RWPE1 (cell line): Measurements from ENCODE around the gene SH3YL1.

Source experiments
- CTCF ChIA-PET: fragments of 350-600 bp; sonication (Branson Sonifier 250); formaldehyde crosslinking; extraction: SDS; loops from one replicate; lab custom pipeline; 2021; lab: Yijun Ruan, JAX
- POLR2A ChIA-PET: fragments of 400-600 bp; formaldehyde crosslinking; extraction: SDS; loops from one replicate; lab custom pipeline; 2020; ENCODE audit warnings: antibody characterized with exemption; ENCODE audit not compliant: low non-redundant PET; lab: Yijun Ruan, JAX
- DNase-seq: peaks from one replicate; pipeline ENCODE4 v3.0.0; 2012; ENCODE audit warnings: low spot score
- H3K27ac ChIP-seq: fragments of 450-650 bp; 2 replicates; pipeline ENCODE4 v1.5.1; 2017
- TF ChIP-seq, protein P1 (sequence below): fragments of 450-650 bp; conservative IDR thresholded peaks from 2 replicates; pipeline ENCODE4 v1.5.1; 2017; ENCODE audit warnings: low read depth, mild to moderate bottlenecking

Gene SH3YL1

DNA sequence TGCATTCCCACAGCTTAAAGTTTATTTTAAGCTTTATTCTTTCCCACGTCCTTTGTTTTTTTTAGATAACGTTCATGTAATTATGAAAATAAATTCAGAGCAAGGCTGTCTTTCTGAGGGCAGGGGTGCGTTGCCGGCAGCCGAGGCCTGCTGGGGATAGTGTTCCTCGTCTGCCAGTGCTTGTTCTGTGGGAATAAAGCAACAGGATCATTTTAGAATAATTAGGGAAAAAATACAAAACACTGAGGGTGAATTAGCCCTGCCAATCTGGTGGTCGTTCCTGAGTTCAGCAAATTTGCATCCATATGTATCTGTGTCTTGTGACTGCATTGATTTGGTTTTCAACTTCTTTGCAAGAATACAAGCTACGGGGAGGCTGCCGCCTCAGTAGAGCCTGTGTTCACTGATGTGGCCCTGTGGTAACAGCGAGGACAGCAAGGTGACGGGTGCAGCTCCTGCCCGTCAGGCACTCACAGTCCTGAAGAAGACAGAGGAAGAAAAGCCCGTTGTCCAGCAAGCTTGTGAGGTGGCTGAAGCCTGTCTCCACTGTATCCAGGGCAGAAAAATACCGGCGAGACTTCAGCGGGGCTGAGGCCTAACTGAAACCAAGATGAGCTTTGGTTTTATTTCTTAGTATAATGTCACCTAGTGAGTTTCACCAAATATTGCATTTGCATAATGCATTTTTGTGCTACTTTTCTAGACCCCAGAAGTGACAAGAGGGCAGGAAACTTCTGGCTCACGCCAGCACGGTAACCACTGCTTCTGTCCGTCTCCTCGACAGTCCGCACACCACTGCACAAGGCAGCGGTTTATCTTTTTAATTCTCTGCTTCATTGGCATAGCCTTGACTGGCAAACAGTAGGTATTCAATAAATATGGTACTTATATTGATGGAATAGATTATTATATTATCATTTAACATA is 64.5 kb downstream of the SH3YL1 start:
- POLR2A ChIA-PET = interaction anchor here (0.5 kb wide), 1 partner anchor 16 kb away, joined by 3 read pairs; no protein-coding TSS in a partner anchor
- no peak overlapping the region for H3K27ac ChIP-seq
- CTCF ChIA-PET = interaction anchor here (0.7 kb wide), 1 partner anchor 465 kb away, joined by 3 read pairs; no protein-coding TSS in a partner anchor
- TF ChIP-seq, protein P1, sequence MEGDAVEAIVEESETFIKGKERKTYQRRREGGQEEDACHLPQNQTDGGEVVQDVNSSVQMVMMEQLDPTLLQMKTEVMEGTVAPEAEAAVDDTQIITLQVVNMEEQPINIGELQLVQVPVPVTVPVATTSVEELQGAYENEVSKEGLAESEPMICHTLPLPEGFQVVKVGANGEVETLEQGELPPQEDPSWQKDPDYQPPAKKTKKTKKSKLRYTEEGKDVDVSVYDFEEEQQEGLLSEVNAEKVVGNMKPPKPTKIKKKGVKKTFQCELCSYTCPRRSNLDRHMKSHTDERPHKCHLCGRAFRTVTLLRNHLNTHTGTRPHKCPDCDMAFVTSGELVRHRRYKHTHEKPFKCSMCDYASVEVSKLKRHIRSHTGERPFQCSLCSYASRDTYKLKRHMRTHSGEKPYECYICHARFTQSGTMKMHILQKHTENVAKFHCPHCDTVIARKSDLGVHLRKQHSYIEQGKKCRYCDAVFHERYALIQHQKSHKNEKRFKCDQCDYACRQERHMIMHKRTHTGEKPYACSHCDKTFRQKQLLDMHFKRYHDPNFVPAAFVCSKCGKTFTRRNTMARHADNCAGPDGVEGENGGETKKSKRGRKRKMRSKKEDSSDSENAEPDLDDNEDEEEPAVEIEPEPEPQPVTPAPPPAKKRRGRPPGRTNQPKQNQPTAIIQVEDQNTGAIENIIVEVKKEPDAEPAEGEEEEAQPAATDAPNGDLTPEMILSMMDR = no peak
- DNase-seq = no peak

DNA sequence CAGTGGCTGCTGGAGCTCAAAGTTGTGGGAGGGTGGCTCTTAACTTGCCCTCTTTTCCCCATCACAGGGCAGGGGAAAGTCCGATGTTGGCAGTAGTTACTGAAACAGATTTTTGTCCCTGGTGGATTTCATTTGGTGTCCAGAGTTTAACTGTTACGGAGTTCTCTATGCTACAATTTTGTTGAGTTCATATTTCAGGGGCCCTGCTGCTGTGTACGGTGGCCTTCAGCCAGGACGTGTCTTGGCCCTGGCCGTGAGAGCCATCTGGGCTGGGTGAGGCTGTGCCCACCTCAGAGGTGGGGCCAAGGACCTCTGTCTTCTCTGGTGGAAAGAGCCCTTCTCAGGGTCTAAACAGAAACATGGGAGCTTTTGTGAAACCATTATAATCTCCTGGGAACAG is 67.4 kb downstream of the SH3YL1 start:
- ChIA-PET POLR2A (no interaction called here), CTCF (no interaction called here)

GRCh38 chr2:195932-196331 is 67.9 kb downstream of the SH3YL1 start:
- ChIA-PET CTCF (no interaction called here), POLR2A (no interaction called here)
- no peak for DNase-seq
- TF ChIP-seq, protein P1 = no peak
- H3K27ac ChIP-seq = no peak overlapping the region

More for the DNA sequence above, 67.4 kb downstream of the SH3YL1 start:
- DNase-seq = no peak
- TF ChIP-seq, protein P1 = no peak
- H3K27ac ChIP-seq = no peak overlapping the region

DNA sequence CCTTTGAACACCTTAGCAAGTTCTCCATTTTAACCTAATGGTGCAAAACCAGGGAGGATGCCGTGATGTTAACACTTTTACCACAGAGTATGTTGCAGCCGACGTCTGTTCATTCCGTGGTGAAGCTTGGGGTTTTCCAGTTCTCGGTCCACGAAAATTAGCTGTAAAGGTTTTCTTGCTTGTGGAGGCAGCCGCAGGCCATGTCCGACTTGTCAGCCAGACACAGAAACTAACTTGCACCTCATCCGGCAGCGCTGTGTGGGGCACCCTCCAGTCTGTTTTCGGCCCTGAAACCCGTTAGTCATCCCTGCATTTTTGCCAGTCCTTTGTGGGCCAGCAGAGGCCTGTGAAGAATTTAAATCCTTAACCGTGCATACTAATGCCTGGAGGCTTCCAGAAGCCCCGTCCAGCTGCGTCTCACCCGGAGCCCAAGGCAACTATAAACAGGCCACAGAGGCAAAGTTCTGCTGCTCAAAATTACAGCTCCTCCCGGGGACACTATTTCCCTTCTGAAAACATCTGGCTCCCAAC is 70.6 kb downstream of the SH3YL1 start:
- peak; percentile 37 for DNase-seq
- H3K27ac ChIP-seq = no peak overlapping the region
- TF ChIP-seq, protein P1 = no peak
- POLR2A ChIA-PET = no interaction called here
- CTCF ChIA-PET = no interaction called here

DNA sequence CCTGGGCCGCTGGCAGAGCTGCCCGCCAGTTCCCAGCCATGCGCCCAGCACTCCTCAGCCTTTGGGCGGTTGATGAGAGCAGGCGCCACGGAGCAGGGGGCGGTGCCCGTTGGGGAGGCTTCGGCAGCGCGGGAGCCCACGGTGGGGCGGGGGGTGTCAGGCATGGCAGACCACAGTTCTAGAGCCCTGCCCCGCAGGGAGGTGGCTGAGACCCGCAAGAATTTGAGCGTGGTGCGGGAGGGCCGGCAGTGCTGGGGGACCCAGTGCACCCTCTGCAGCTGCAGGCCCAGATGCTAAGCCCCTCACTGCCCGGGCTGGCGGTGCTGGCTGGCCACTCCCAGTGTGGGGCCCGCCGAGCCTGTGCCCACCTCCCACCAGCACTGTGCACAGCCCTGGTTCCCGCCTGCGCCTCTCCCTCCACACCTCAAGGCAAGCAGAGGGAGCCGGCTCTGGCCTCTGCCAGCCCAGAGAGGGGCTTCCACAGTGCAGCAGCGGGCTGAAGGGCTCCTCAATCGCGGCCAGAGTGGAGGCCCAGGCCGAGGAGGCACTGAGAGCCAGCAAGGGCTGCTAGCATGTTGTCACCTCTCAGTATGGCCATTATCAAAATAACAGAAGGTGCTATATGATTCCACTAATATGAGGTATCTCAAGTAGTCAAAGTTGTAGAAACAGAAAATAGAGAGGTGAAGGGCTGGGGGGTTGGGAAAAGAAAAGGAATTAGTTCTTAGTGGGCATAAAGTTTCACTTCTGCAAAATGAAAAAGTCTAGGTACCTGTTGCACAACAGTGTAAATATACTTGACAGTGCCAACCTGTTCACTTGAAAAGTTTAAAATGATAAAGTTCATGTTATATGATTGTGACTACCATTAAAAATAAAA is 72.3 kb downstream of the SH3YL1 start:
- DNase-seq = no peak
- ChIA-PET CTCF (no interaction called here), POLR2A (no interaction called here)
- TF ChIP-seq, protein P1 = no peak
- H3K27ac ChIP-seq = no peak overlapping the region

- CTCF ChIA-PET = no interaction called here
- DNase-seq = no peak
- no peak overlapping the region for H3K27ac ChIP-seq
- TF ChIP-seq, protein P1 = no peak
- POLR2A ChIA-PET = no interaction called here
Measured at GRCh38 chr2:187825-188224, 76.0 kb downstream of the SH3YL1 start.
